Activated CD8-positive, alpha-beta memory T cell treated with anti-CD3 and anti-CD28 coated beads for 24 hours (primary cell): ENCODE measurements around the gene BMP8A.
"Not testable (repeated sequence)": the region's sequence is repeated elsewhere in the genome, so short reads cannot be mapped to it uniquely, and the experiment has no call there.

Experiments
- DNase-seq: peaks from one replicate; pipeline ENCODE4 v3.0.0-alpha.2; 2020

The BMP8A gene

GRCh38 chr1:39508266-39508665, 16.8 kb downstream of the BMP8A start:
- DNase-seq = no peak

GRCh38 chr1:39508857-39509305, 17.4 kb downstream of the BMP8A start:
- no peak for DNase-seq

GRCh38 chr1:39509360-39510009, 18.0 kb downstream of the BMP8A start:
- peak; percentile 62 for DNase-seq

- DNase-seq = not testable (repeated sequence)
These were observed 19.2 kb downstream of the BMP8A start for GRCh38 chr1:39510570-39511186.

GRCh38 chr1:39511477-39511876, 20.0 kb downstream of the BMP8A start:
- DNase-seq = not testable (repeated sequence)

- not testable (repeated sequence) for DNase-seq
These were observed 20.9 kb downstream of the BMP8A start for GRCh38 chr1:39512234-39512847.

GRCh38 chr1:39514710-39515124, 23.3 kb downstream of the BMP8A start:
- not testable (repeated sequence) for DNase-seq

GRCh38 chr1:39515131-39516086, 24.0 kb downstream of the BMP8A start:
- DNase-seq = peak; percentile 74

GRCh38 chr1:39516841-39517240, 25.4 kb downstream of the BMP8A start:
- DNase-seq = not testable (repeated sequence)

GRCh38 chr1:39517936-39518335, 26.5 kb downstream of the BMP8A start:
- DNase-seq = not testable (repeated sequence)

- DNase-seq = not testable (repeated sequence)
These were observed 27.9 kb downstream of the BMP8A start for GRCh38 chr1:39519376-39519775.

- not testable (repeated sequence) for DNase-seq
These were observed 30.8 kb downstream of the BMP8A start for GRCh38 chr1:39522221-39522620.

GRCh38 chr1:39522661-39523567, 31.5 kb downstream of the BMP8A start:
- no peak for DNase-seq

GRCh38 chr1:39524171-39524570, 32.7 kb downstream of the BMP8A start:
- no peak for DNase-seq

- DNase-seq = no peak
These were observed 33.3 kb downstream of the BMP8A start for GRCh38 chr1:39524591-39525365.

GRCh38 chr1:39525366-39526165, 34.1 kb downstream of the BMP8A start:
- DNase-seq = peak; percentile 63

- DNase-seq = no peak
These were observed 35.2 kb downstream of the BMP8A start for GRCh38 chr1:39526466-39527189.

GRCh38 chr1:39527190-39527579, 35.7 kb downstream of the BMP8A start:
- DNase-seq = not testable (repeated sequence)

- no peak for DNase-seq
These were observed 36.6 kb downstream of the BMP8A start for GRCh38 chr1:39528082-39528481.
